A673 (cell line): Measurements from ENCODE around the gene RPH3AL. TPM values are rescaled to one million over a fixed set of nuclear protein-coding genes. Genes with fewer than 3 reads are reported as not detected.

Experiments
- BruUV-seq: library from RNA; stranded (reverse); fragments of 400-500 nt; replicated peaks from 2 replicates; lab custom pipeline; 2021; lab: Mats Ljungman, UMichigan
- CTCF ChIA-PET: fragments of 300-600 bp; sonication (Branson Sonifier 250); formaldehyde crosslinking; loops from one replicate; lab custom pipeline; 2022; ENCODE audit warnings: antibody characterized with exemption; lab: Charles Lee
- POLR2A ChIA-PET: fragments of 300-600 bp; sonication (Branson Sonifier 250); formaldehyde crosslinking; loops from one replicate; lab custom pipeline; 2022; ENCODE audit warnings: antibody characterized with exemption; ENCODE audit not compliant: low non-redundant PET; lab: Charles Lee
- DNase-seq: peaks from one replicate; pipeline ENCODE4 v3.0.0-alpha.2; 2015; ENCODE audit warnings: low spot score
- H3K27ac ChIP-seq: fragments of 200-600 bp; sonication (generic); 2 replicates; pipeline ENCODE4 v1.5.1; 2016; ENCODE audit warnings: mixed run types, low read depth, mild to moderate bottlenecking, mixed read lengths, antibody characterized with exemption, low read length; ENCODE audit not compliant: poor library complexity, severe bottlenecking
- H3K27me3 ChIP-seq: fragments of 200-600 bp; sonication (generic); replicated peaks from 2 replicates; pipeline ENCODE4 v1.6.1; 2017; ENCODE audit warnings: mixed run types, low read depth, mild to moderate bottlenecking, mixed read lengths, antibody characterized with exemption, low read length; ENCODE audit not compliant: insufficient read depth, poor library complexity
- H3K36me3 ChIP-seq: fragments of 200-600 bp; sonication (generic); 2 replicates; pipeline ENCODE4 v1.6.1; 2016; ENCODE audit warnings: mixed run types, mild to moderate bottlenecking, mixed read lengths, antibody characterized with exemption, low read length; ENCODE audit not compliant: insufficient read depth, poor library complexity, severe bottlenecking
- H3K4me1 ChIP-seq: fragments of 200-600 bp; sonication (generic); 2 replicates; pipeline ENCODE4 v1.6.1; 2017; ENCODE audit warnings: mixed run types, mild to moderate bottlenecking, mixed read lengths, antibody characterized with exemption, low read length; ENCODE audit not compliant: insufficient read depth, poor library complexity, severe bottlenecking
- H3K4me3 ChIP-seq: fragments of 200-600 bp; sonication (generic); 2 replicates; pipeline ENCODE4 v1.5.1; 2016; ENCODE audit warnings: low read depth, mixed run types, mild to moderate bottlenecking, mixed read lengths, low read length; ENCODE audit not compliant: poor library complexity, severe bottlenecking
- H3K9me3 ChIP-seq: fragments of 200-600 bp; sonication (generic); 2 replicates; pipeline ENCODE4 v1.6.1; 2016; ENCODE audit warnings: mixed run types, low read depth, mild to moderate bottlenecking, mixed read lengths, antibody characterized with exemption, low read length; ENCODE audit not compliant: poor library complexity, severe bottlenecking
- EZH2 ChIP-seq: fragments of 200-600 bp; sonication (generic); IDR thresholded peaks from 2 replicates; pipeline ENCODE4 v1.6.1; 2017; ENCODE audit warnings: borderline replicate concordance, low read depth, mild to moderate bottlenecking, mixed read lengths, antibody characterized with exemption, low read length; ENCODE audit not compliant: poor library complexity, severe bottlenecking
- intact Hi-C: fragments of 100-400 bp; cut with micrococcal nuclease; formaldehyde crosslinking; loops from one replicate; pipeline ENCODE4 v1.10.0; 2022; ENCODE audit not compliant: unreplicated experiment
- total RNA-seq: library from RNA; stranded (reverse); gene quantifications from 2 replicates; pipeline ENCODE4 v1.2.3, GENCODE V29; 2021
- TF ChIP-seq, protein P1 (sequence below): fragments of 300-800, 200-600 bp; sonication (generic); conservative IDR thresholded peaks from 2 replicates; pipeline ENCODE4 v1.5.1; 2017; ENCODE audit warnings: low read depth, mild to moderate bottlenecking, antibody characterized with exemption, low read length, moderate library complexity, mixed read lengths

Gene RPH3AL
- total RNA-seq, 1 experiment from 2014 or later: 0.82 TPM

- POLR2A ChIA-PET: no interaction called here
- Histone ChIP-seq H3K9me3 (no peaks in the 10 kb centered on the region), H3K4me3 (no peak overlapping the region), H3K27me3 (no peaks in the 10 kb centered on the region), H3K27ac (no peak overlapping the region), H3K36me3 (no peaks in the 10 kb centered on the region), H3K4me1 (no peaks in the 10 kb centered on the region)
- BruUV-seq: no TSS peak
- CTCF ChIA-PET: no interaction called here
- intact Hi-C loops: no loop called here
- DNase-seq: no peak
- TF ChIP-seq, protein P1, sequence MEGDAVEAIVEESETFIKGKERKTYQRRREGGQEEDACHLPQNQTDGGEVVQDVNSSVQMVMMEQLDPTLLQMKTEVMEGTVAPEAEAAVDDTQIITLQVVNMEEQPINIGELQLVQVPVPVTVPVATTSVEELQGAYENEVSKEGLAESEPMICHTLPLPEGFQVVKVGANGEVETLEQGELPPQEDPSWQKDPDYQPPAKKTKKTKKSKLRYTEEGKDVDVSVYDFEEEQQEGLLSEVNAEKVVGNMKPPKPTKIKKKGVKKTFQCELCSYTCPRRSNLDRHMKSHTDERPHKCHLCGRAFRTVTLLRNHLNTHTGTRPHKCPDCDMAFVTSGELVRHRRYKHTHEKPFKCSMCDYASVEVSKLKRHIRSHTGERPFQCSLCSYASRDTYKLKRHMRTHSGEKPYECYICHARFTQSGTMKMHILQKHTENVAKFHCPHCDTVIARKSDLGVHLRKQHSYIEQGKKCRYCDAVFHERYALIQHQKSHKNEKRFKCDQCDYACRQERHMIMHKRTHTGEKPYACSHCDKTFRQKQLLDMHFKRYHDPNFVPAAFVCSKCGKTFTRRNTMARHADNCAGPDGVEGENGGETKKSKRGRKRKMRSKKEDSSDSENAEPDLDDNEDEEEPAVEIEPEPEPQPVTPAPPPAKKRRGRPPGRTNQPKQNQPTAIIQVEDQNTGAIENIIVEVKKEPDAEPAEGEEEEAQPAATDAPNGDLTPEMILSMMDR: no peak
- TF ChIP-seq EZH2: no peak
These were observed 5.0 kb upstream of the RPH3AL start for GRCh38 chr17:357644-358043.

DNA sequence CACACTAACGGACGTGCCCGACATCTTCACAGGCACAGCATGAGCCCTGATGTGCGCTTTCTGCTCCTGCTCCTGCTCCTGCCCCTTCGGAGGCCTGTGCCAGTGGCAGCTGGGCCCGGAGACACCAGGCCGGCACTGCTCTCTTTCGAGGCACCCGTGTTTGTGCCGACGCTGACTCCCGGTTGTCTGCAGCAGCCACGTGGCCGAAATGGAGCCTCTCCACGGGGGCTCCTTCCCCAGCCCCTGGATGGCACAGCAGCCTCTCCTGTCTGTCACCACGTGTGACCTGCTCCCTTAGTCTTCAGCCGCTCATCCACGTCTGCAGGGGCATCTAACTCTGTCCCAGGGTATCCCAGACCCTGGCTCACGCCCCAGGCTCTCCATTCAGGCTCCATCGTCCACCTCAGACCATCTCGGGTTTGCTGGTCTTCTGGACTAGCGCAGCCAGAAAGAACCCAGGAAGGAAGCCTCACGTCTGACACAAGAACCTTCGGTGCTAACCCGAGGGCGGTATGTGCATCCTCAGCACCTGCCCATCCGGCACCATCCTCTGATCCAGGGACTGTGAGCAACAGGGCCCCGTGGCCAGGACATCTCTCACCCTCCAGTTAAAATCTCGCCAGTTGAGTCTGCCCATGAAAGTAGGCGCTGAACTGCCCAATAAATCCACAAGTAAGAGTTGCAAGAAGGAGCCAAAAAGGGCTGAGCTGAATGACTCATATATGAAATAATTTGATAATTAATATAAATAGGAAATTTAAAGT is 4.2 kb upstream of the RPH3AL start:
- no peaks in the 10 kb centered on the region for H3K27me3 ChIP-seq
- no peak overlapping the region for H3K27ac ChIP-seq
- DNase-seq: no peak
- no peaks in the 10 kb centered on the region for H3K4me1 ChIP-seq
- no peaks in the 10 kb centered on the region for H3K36me3 ChIP-seq
- no TSS peak for BruUV-seq
- intact Hi-C loops: no loop called here
- TF ChIP-seq EZH2: no peak
- TF ChIP-seq, protein P1: no peak
- ChIA-PET POLR2A (no interaction called here), CTCF (no interaction called here)
- no peak overlapping the region for H3K4me3 ChIP-seq
- H3K9me3 ChIP-seq: no peaks in the 10 kb centered on the region

DNA sequence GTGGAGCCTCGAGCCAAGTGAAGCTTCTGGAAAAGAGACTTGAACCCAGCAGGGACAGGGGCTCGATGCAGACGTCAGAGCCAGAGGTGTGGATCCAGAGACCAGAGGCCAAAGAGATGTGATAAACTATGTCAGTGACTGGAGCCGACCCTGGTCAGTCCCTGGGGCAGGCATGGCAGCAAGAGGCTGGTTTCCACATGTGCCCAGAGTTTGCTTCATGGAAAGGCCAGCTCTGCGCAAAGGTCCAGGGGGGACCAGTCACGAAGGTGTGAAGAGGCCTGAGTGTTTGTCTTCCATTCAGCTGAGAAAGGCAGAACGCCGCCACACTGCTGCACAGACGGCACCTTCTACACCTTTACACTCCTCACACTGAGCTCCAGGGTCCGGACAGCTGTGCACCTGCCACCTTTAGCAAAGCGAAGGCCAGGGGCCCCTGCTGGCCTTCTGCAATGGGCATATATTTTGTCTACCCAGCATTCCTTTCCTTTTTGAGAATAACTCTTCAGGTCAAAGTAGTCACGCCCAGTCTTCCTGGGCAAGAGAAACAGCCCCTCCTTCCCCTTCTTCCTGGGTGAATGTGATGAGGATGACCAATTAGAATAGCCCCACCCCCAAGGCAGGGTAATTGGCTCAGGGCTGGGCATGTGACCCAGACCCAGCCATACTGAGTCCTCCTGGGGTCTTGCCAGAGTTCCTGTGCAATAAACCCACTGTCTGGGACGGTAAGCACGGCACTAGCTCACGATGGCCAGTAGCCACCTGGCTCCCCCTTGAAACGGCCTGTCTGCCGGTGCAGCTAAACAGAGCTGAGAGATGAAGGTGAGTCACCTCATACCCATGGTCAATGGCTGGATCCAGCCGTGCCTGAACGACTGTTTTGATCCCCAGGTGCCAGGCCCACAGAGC is 2.3 kb upstream of the RPH3AL start:
- BruUV-seq: no TSS peak
- DNase-seq: no peak
- ChIA-PET POLR2A (no interaction called here), CTCF (no interaction called here)
- intact Hi-C loops: no loop called here
- Histone ChIP-seq H3K36me3 (no peaks in the 10 kb centered on the region), H3K9me3 (no peaks in the 10 kb centered on the region), H3K27ac (no peak overlapping the region), H3K27me3 (no peaks in the 10 kb centered on the region), H3K4me3 (no peak overlapping the region), H3K4me1 (no peaks in the 10 kb centered on the region)
- TF ChIP-seq, protein P1: no peak
- TF ChIP-seq EZH2: no peak
